HUES6 (cell line): ENCODE data around the gene TMEM185B.
"Not testable (repeated sequence)": the region's sequence is repeated elsewhere in the genome, so short reads cannot be mapped to it uniquely, and the experiment has no call there.

Experiments used
- H3K27ac ChIP-seq: 2 replicates; pipeline ENCODE4 v1.7.0; 2013; ENCODE audit warnings: low read depth, mild to moderate bottlenecking, low read length, inconsistent platforms
- H3K27me3 ChIP-seq: 2 replicates; pipeline ENCODE4 v1.6.1; 2013; ENCODE audit warnings: low read length; ENCODE audit not compliant: control insufficient read depth, insufficient read depth
- H3K36me3 ChIP-seq: 2 replicates; pipeline ENCODE4 v1.6.1; 2013; ENCODE audit warnings: low read length; ENCODE audit not compliant: control insufficient read depth, insufficient read depth
- H3K4me1 ChIP-seq: 2 replicates; pipeline ENCODE4 v1.6.1; 2013; ENCODE audit warnings: low read length; ENCODE audit not compliant: control insufficient read depth, insufficient read depth
- H3K4me3 ChIP-seq: 2 replicates; pipeline ENCODE4 v1.5.1; 2013; ENCODE audit warnings: low read depth, low read length
- H3K9ac ChIP-seq: one replicate; pipeline ENCODE4 v1.6.1; 2013; ENCODE audit warnings: mild to moderate bottlenecking, low read length
- H3K9me3 ChIP-seq: 2 replicates; pipeline ENCODE4 v1.6.1; 2013; ENCODE audit warnings: low read depth, low read length; ENCODE audit not compliant: control insufficient read depth, insufficient read depth

Gene TMEM185B

GRCh38 chr2:120239488-120240287 is 16.5 kb upstream of the TMEM185B start:
- no peaks in the 10 kb centered on the region for H3K9me3 ChIP-seq
- 0 out of 2 replicates have a peak overlapping the region, but pooled peaks have one; percentile 2 for H3K4me3 ChIP-seq
- H3K27ac ChIP-seq = no peak overlapping the region
- peaks cover 29% of the 10 kb centered on the region for H3K4me1 ChIP-seq
- no peak overlapping the region for H3K9ac ChIP-seq
- H3K36me3 ChIP-seq = no peaks in the 10 kb centered on the region
- H3K27me3 ChIP-seq = no peaks in the 10 kb centered on the region; the same call in 1 of the 2 replicates

GRCh38 chr2:120238728-120239487 is 15.7 kb upstream of the TMEM185B start:
- no peaks in the 10 kb centered on the region for H3K9me3 ChIP-seq
- H3K27ac ChIP-seq = no peak overlapping the region
- peaks cover 26% of the 10 kb centered on the region for H3K4me1 ChIP-seq
- no peak overlapping the region for H3K9ac ChIP-seq
- H3K36me3 ChIP-seq = no peaks in the 10 kb centered on the region
- H3K4me3 ChIP-seq = no peak overlapping the region
- H3K27me3 ChIP-seq = no peaks in the 10 kb centered on the region; the same call in 1 of the 2 replicates

GRCh38 chr2:120237491-120237902 is 14.3 kb upstream of the TMEM185B start:
- Histone ChIP-seq H3K36me3 (no peaks in the 10 kb centered on the region), H3K4me1 (peaks cover 26% of the 10 kb centered on the region), H3K4me3 (no peak overlapping the region), H3K27me3 (no peaks in the 10 kb centered on the region; the same call in 1 of the 2 replicates), H3K9me3 (no peaks in the 10 kb centered on the region), H3K27ac (no peak overlapping the region), H3K9ac (no peak overlapping the region)

GRCh38 chr2:120236791-120237190 is 13.6 kb upstream of the TMEM185B start:
- H3K4me1 ChIP-seq = peaks cover 26% of the 10 kb centered on the region
- H3K4me3 ChIP-seq = no peak overlapping the region
- no peak overlapping the region for H3K27ac ChIP-seq
- no peak overlapping the region for H3K9ac ChIP-seq
- no peaks in the 10 kb centered on the region for H3K9me3 ChIP-seq
- no peaks in the 10 kb centered on the region; the same call in 1 of the 2 replicates for H3K27me3 ChIP-seq
- no peaks in the 10 kb centered on the region for H3K36me3 ChIP-seq

GRCh38 chr2:120236316-120236715 is 13.1 kb upstream of the TMEM185B start:
- Histone ChIP-seq H3K27me3 (no peaks in the 10 kb centered on the region; the same call in 1 of the 2 replicates), H3K36me3 (no peaks in the 10 kb centered on the region), H3K9me3 (no peaks in the 10 kb centered on the region), H3K9ac (no peak overlapping the region), H3K4me1 (peaks cover 26% of the 10 kb centered on the region), H3K27ac (no peak overlapping the region), H3K4me3 (no peak overlapping the region)

GRCh38 chr2:120235681-120236080 is 12.5 kb upstream of the TMEM185B start:
- peaks cover 26% of the 10 kb centered on the region for H3K4me1 ChIP-seq
- no peaks in the 10 kb centered on the region for H3K36me3 ChIP-seq
- H3K27ac ChIP-seq = no peak overlapping the region
- H3K9me3 ChIP-seq = no peaks in the 10 kb centered on the region
- no peaks in the 10 kb centered on the region; the same call in 1 of the 2 replicates for H3K27me3 ChIP-seq
- H3K4me3 ChIP-seq = no peak overlapping the region
- H3K9ac ChIP-seq = no peak overlapping the region

GRCh38 chr2:120235158-120235557 is 12.0 kb upstream of the TMEM185B start:
- peaks cover 26% of the 10 kb centered on the region for H3K4me1 ChIP-seq
- not testable (repeated sequence) for H3K4me3 ChIP-seq, H3K27ac ChIP-seq, H3K27me3 ChIP-seq, H3K9me3 ChIP-seq, H3K36me3 ChIP-seq, H3K9ac ChIP-seq

- Histone ChIP-seq H3K27ac (no peak overlapping the region), H3K9ac (no peak overlapping the region), H3K4me3 (no peak overlapping the region), H3K9me3 (no peaks in the 10 kb centered on the region), H3K36me3 (no peaks in the 10 kb centered on the region), H3K4me1 (peaks cover 9% of the 10 kb centered on the region), H3K27me3 (no peaks in the 10 kb centered on the region; the same call in 1 of the 2 replicates)
Observed at GRCh38 chr2:120233292-120233691, 10.1 kb upstream of the TMEM185B start.

- no peaks in the 10 kb centered on the region for H3K36me3 ChIP-seq
- H3K9me3 ChIP-seq = no peaks in the 10 kb centered on the region
- no peaks in the 10 kb centered on the region; the same call in 1 of the 2 replicates for H3K27me3 ChIP-seq
- no peak overlapping the region for H3K4me3 ChIP-seq
- no peak overlapping the region for H3K27ac ChIP-seq
- 0 out of 2 replicates have a peak, but pooled peaks cover under 1% of the 10 kb centered on the region for H3K4me1 ChIP-seq
- no peak overlapping the region for H3K9ac ChIP-seq
Observed at GRCh38 chr2:120231974-120232635, 8.9 kb upstream of the TMEM185B start.

- no peak overlapping the region for H3K9ac ChIP-seq
- no peaks in the 10 kb centered on the region for H3K36me3 ChIP-seq
- H3K27ac ChIP-seq = no peak overlapping the region
- H3K9me3 ChIP-seq = no peaks in the 10 kb centered on the region
- no peaks in the 10 kb centered on the region for H3K4me1 ChIP-seq
- no peak overlapping the region for H3K4me3 ChIP-seq
- H3K27me3 ChIP-seq = no peaks in the 10 kb centered on the region
Observed at GRCh38 chr2:120231564-120231973, 8.4 kb upstream of the TMEM185B start.
